H1 (cell line): Measurements from ENCODE around the gene PIGBOS1. TPM values are rescaled to one million over a fixed set of nuclear protein-coding genes. Genes with fewer than 3 reads are reported as not detected.

ENCODE experiments used
- BCL11A ChIP-seq, 2 experiments: IDR thresholded peaks; one replicate each; pipeline ENCODE4 v1.6.1; 2011; ENCODE audit warnings: low read depth in 2 of 2, low read length in 2 of 2, mild to moderate bottlenecking in 2 of 2
- CBX5 ChIP-seq: fragments of 300-800, 300-1000 bp; sonication (generic); IDR thresholded peaks from 2 replicates; pipeline ENCODE4 v1.7.1; 2016; ENCODE audit warnings: antibody characterized with exemption, low read length, low read depth
- CBX8 ChIP-seq: fragments of 300-800, 300-1000 bp; sonication (generic); IDR thresholded peaks from 2 replicates; pipeline ENCODE4 v1.7.1; 2016; ENCODE audit warnings: low read depth, low read length, borderline replicate concordance
- EGR1 ChIP-seq: IDR thresholded peaks from 2 replicates; pipeline ENCODE4 v1.6.1; 2011; ENCODE audit warnings: low read depth, low read length, borderline replicate concordance
- EZH2 ChIP-seq: fragments of 200-600 bp; sonication (generic); IDR thresholded peaks from 2 replicates; pipeline ENCODE4 v1.7.1; 2012; ENCODE audit warnings: low read depth, mild to moderate bottlenecking, moderate library complexity, low read length, inconsistent platforms; ENCODE audit not compliant: severe bottlenecking
- HDAC6 ChIP-seq: IDR thresholded peaks from one replicate; pipeline ENCODE4 v1.7.1; 2012; ENCODE audit warnings: low read depth, mild to moderate bottlenecking, inconsistent platforms, low read length, moderate library complexity
- JUN ChIP-seq: IDR thresholded peaks from 2 replicates; pipeline ENCODE4 v1.6.1; 2011; ENCODE audit warnings: low read depth, mild to moderate bottlenecking, improper control_type of control experiment, low read length
- KDM1A ChIP-seq: fragments of 200-600, 300-600 bp; sonication (generic); IDR thresholded peaks from 2 replicates; pipeline ENCODE4 v1.7.1; 2016; ENCODE audit warnings: mild to moderate bottlenecking, low read length, borderline replicate concordance
- POLR2A ChIP-seq, 2 experiments: IDR thresholded peaks; 1 replicate in 1 of 2; 2 replicates in 1 of 2; pipeline ENCODE4 v1.6.1; 2011; ENCODE audit warnings: low read depth in 2 of 2, low read length in 2 of 2, mild to moderate bottlenecking in 2 of 2; ENCODE audit errors: control extremely low read depth in 1 of 2
- SIN3A ChIP-seq, 2 experiments: IDR thresholded peaks in 1 of 2; conservative IDR thresholded peaks in 1 of 2; 2 replicates each; pipeline ENCODE4 v1.6.1; 2011 to 2012; ENCODE audit warnings: low read length in 2 of 2, improper control_type of control experiment in 1 of 2, low read depth in 1 of 2, mild to moderate bottlenecking in 1 of 2
- SIX5 ChIP-seq: IDR thresholded peaks from 2 replicates; pipeline ENCODE4 v1.6.1; 2011; ENCODE audit warnings: mild to moderate bottlenecking, low read depth, low read length
- SP2 ChIP-seq: IDR thresholded peaks from 2 replicates; pipeline ENCODE4 v1.6.1; 2012; ENCODE audit warnings: mild to moderate bottlenecking, low read length, inconsistent platforms
- TBP ChIP-seq: IDR thresholded peaks from 2 replicates; pipeline ENCODE4 v1.6.1; 2011; ENCODE audit warnings: low read depth, low read length, improper control_type of control experiment
- TEAD4 ChIP-seq: IDR thresholded peaks from 2 replicates; pipeline ENCODE4 v1.6.1; 2012; ENCODE audit warnings: low read depth, low read length, inconsistent platforms, mixed read lengths
- USF2 ChIP-seq: IDR thresholded peaks from 2 replicates; pipeline ENCODE4 v1.6.1; 2011; ENCODE audit warnings: low read length, improper control_type of control experiment
- ZNF274 ChIP-seq: IDR thresholded peaks from 2 replicates; pipeline ENCODE4 v1.7.0; 2012; ENCODE audit warnings: low read length, borderline replicate concordance; ENCODE audit errors: extremely low read depth
- polyA plus RNA-seq, 7 experiments: library from polyadenylated mRNA; depleted of rRNA in 3 of 7; stranded (reverse) in 5 of 7; unstranded in 2 of 7; fragments of >200 nt in 5 of 7; fragments of 200-250 nt in 2 of 7; gene quantifications; 1 replicate in 5 of 7; 2 replicates in 1 of 7; 4 replicates in 1 of 7; pipeline versions ENCODE4 v1.2.1 to v1.2.3, GENCODE V29; 2011 to 2013; ENCODE audit warnings: missing spikeins in 2 of 7, mixed read lengths in 2 of 7
- total RNA-seq: library from RNA; stranded (reverse); fragmentation: NEBNext Ultra II Directional; extraction: Animal tissue kit (Norgen Biotek cat#: 25700); gene quantifications from 2 replicates; pipeline ENCODE4 v1.2.1, GENCODE V29; 2021
- TF ChIP-seq, protein P1 (sequence below): IDR thresholded peaks from 2 replicates; pipeline ENCODE4 v1.6.1; 2012; ENCODE audit warnings: inconsistent platforms
- TF ChIP-seq, protein P2 (sequence below): IDR thresholded peaks from 2 replicates; pipeline ENCODE4 v1.6.1; 2012; ENCODE audit warnings: low read length, inconsistent platforms
- TF ChIP-seq, protein P3 (sequence below): IDR thresholded peaks from 2 replicates; pipeline ENCODE4 v1.6.1; 2011; ENCODE audit warnings: low read depth, mild to moderate bottlenecking, low read length; ENCODE audit not compliant: insufficient read depth

Gene PIGBOS1
- total and polyA plus RNA-seq, 2 of the 8 experiments (the other 6 are each of a cell fraction or from before 2014, with no cell fraction given), result 7.8 to 16.7 TPM

GRCh38 chr15:55337160-55337559, 18.2 kb upstream of the PIGBOS1 start (continued):
- TF ChIP-seq, protein P1, sequence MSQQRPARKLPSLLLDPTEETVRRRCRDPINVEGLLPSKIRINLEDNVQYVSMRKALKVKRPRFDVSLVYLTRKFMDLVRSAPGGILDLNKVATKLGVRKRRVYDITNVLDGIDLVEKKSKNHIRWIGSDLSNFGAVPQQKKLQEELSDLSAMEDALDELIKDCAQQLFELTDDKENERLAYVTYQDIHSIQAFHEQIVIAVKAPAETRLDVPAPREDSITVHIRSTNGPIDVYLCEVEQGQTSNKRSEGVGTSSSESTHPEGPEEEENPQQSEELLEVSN, result no peak
- TF ChIP-seq, protein P2, sequence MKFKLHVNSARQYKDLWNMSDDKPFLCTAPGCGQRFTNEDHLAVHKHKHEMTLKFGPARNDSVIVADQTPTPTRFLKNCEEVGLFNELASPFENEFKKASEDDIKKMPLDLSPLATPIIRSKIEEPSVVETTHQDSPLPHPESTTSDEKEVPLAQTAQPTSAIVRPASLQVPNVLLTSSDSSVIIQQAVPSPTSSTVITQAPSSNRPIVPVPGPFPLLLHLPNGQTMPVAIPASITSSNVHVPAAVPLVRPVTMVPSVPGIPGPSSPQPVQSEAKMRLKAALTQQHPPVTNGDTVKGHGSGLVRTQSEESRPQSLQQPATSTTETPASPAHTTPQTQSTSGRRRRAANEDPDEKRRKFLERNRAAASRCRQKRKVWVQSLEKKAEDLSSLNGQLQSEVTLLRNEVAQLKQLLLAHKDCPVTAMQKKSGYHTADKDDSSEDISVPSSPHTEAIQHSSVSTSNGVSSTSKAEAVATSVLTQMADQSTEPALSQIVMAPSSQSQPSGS, result no peak
- TF ChIP-seq CBX8 (no peak), KDM1A (no peak), HDAC6 (no peak), JUN (no peak), EZH2 (no peak), SP2 (no peak), TBP (no peak), EGR1 (no peak), CBX5 (no peak), POLR2A (IDR thresholded peaks at IDR 0.05; ENCODE audit: control extremely low read depth in 1 of 2, low read depth in 2 of 2, low read length in 2 of 2) (no peak), TEAD4 (no peak), USF2 (no peak), SIN3A (conservative IDR thresholded peaks at IDR 0.05 in 1 of 2, IDR thresholded peaks at IDR 0.05 in 1 of 2; ENCODE audit: low read depth in 1 of 2, low read length in 2 of 2) (no peak), BCL11A (IDR thresholded peaks at IDR 0.05; ENCODE audit: low read depth in 2 of 2, low read length in 2 of 2) (no peak), ZNF274 (no peak), SIX5 (no peak)
- TF ChIP-seq, protein P3, sequence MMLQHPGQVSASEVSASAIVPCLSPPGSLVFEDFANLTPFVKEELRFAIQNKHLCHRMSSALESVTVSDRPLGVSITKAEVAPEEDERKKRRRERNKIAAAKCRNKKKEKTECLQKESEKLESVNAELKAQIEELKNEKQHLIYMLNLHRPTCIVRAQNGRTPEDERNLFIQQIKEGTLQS, result no peak
